Ishikawa (cell line): Measurements from ENCODE around the gene MORF4L1.

ENCODE experiments used
- CEBPB ChIP-seq: IDR thresholded peaks from 2 replicates; pipeline ENCODE4 v1.6.1; 2012
- CREB1 ChIP-seq: IDR thresholded peaks from 2 replicates; pipeline ENCODE4 v1.6.1; 2012; ENCODE audit warnings: low read depth
- EP300 ChIP-seq: IDR thresholded peaks from 2 replicates; pipeline ENCODE4 v1.6.1; 2012; ENCODE audit warnings: borderline replicate concordance
- FOXM1 ChIP-seq: IDR thresholded peaks from 2 replicates; pipeline ENCODE4 v1.6.1; 2012; ENCODE audit warnings: low read depth, borderline replicate concordance
- NFIC ChIP-seq: IDR thresholded peaks from 2 replicates; pipeline ENCODE4 v1.6.1; 2012
- RAD21 ChIP-seq: IDR thresholded peaks from 2 replicates; pipeline ENCODE4 v1.6.1; 2012; ENCODE audit warnings: low read depth
- TAF1 ChIP-seq: IDR thresholded peaks from 2 replicates; pipeline ENCODE4 v1.6.1; 2012; ENCODE audit warnings: low read depth, mild to moderate bottlenecking
- TCF12 ChIP-seq: IDR thresholded peaks from 2 replicates; pipeline ENCODE4 v1.6.1; 2012; ENCODE audit warnings: low read depth
- YY1 ChIP-seq: IDR thresholded peaks from 2 replicates; pipeline ENCODE4 v1.6.1; 2012; ENCODE audit warnings: low read depth
- ZBTB7A ChIP-seq: IDR thresholded peaks from 2 replicates; pipeline ENCODE4 v1.6.1; 2012; ENCODE audit warnings: low read depth
- TF ChIP-seq, protein P1 (sequence below): IDR thresholded peaks from 2 replicates; pipeline ENCODE4 v1.6.1; 2012
- TF ChIP-seq, protein P2 (sequence below): IDR thresholded peaks from 2 replicates; pipeline ENCODE4 v1.6.1; 2012; ENCODE audit warnings: low read depth, mild to moderate bottlenecking
- TF ChIP-seq, protein P3 (sequence below): IDR thresholded peaks from 2 replicates; pipeline ENCODE4 v1.6.1; 2012

DNA sequence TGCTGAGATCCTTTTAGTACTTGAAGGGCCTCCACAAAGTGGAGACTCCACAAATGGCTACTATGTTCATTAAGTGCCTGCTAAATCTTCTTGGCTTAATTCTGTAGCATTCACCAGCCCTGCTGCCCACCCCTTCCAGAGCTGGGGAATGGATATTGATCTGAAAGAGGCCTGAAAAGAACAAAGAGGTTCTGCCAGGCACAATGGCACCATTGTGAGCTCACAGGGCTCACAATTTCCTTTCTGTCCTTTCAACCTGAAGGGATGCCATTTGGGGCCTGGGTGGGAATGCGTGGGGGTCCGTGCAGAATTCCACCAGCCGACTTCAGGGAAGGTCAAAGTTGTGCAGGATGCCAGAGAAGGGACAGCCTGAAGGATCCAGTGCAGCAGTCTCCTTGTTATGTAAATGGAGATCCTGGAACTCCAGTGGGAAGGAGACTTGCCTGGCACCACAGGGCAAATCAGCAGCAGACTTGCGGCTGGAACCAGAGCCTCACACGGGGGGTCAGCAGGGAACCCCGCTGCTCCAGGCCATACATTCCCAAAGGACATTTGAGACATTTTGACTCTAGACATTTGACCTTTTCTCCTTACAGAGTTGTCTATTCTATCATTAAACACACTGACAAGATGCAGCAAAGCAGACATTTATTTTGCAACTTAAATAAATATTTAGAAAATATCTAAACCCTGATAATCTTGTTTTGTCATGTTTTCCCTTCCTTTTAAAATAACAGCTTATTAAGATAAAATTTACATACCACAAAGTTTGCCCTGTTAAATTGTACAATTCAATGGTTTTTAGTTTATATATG, 21.5 kb upstream of the MORF4L1 start:
- TF ChIP-seq ZBTB7A (no peak), TCF12 (no peak), YY1 (no peak), RAD21 (no peak), CEBPB (no peak), NFIC (no peak), CREB1 (no peak), EP300 (no peak), TAF1 (no peak), FOXM1 (no peak)
- TF ChIP-seq, protein P1, sequence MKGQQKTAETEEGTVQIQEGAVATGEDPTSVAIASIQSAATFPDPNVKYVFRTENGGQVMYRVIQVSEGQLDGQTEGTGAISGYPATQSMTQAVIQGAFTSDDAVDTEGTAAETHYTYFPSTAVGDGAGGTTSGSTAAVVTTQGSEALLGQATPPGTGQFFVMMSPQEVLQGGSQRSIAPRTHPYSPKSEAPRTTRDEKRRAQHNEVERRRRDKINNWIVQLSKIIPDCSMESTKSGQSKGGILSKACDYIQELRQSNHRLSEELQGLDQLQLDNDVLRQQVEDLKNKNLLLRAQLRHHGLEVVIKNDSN = no peak
- TF ChIP-seq, protein P2, sequence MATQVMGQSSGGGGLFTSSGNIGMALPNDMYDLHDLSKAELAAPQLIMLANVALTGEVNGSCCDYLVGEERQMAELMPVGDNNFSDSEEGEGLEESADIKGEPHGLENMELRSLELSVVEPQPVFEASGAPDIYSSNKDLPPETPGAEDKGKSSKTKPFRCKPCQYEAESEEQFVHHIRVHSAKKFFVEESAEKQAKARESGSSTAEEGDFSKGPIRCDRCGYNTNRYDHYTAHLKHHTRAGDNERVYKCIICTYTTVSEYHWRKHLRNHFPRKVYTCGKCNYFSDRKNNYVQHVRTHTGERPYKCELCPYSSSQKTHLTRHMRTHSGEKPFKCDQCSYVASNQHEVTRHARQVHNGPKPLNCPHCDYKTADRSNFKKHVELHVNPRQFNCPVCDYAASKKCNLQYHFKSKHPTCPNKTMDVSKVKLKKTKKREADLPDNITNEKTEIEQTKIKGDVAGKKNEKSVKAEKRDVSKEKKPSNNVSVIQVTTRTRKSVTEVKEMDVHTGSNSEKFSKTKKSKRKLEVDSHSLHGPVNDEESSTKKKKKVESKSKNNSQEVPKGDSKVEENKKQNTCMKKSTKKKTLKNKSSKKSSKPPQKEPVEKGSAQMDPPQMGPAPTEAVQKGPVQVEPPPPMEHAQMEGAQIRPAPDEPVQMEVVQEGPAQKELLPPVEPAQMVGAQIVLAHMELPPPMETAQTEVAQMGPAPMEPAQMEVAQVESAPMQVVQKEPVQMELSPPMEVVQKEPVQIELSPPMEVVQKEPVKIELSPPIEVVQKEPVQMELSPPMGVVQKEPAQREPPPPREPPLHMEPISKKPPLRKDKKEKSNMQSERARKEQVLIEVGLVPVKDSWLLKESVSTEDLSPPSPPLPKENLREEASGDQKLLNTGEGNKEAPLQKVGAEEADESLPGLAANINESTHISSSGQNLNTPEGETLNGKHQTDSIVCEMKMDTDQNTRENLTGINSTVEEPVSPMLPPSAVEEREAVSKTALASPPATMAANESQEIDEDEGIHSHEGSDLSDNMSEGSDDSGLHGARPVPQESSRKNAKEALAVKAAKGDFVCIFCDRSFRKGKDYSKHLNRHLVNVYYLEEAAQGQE = no peak
- TF ChIP-seq, protein P3, sequence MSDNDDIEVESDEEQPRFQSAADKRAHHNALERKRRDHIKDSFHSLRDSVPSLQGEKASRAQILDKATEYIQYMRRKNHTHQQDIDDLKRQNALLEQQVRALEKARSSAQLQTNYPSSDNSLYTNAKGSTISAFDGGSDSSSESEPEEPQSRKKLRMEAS = no peak
